ENCODE measurements around the gene PPP1R3C. TPM values are rescaled to one million over a fixed set of nuclear protein-coding genes. Genes with fewer than 3 reads are reported as not detected.

Gene PPP1R3C
- total RNA-seq, 1 donor from 2014 or later = 6.4 TPM

DNA sequence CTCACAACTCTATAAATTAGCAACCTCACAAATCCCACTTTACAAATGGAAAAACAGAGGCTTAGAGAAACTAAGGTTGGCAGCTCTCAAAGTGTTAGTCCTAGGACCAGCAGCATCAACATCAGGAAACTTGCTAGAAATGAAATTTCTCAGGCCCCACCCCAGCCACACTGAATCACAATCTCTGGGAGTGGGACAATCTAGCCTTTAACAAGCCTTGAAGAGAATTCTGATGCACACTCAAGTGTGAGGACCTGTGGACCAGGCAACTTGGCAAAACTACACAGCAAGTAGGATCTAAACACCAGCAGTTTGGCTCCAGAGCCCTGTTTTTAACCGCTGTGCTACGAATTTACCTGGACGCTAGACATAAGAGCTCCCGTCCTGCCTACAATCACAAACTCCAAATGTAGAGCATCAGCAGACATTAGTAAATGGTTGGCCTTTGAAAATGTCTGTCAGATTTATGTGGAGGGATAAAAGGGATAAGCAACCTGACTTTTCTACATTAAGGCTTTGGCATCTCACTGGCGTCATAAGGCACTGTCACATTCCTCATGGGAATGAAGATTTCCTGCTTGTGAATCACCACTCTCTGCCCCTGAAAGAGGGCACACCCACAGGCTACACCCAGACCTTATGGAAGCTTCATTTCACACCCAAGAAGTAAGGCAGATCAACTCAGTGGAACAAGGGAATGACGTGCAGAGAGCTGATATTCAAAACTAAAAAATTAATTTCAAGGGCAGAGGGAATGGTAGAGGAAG is 34.5 kb downstream of the PPP1R3C start:
- H3K4me1 ChIP-seq = no peaks in the 10 kb centered on the region
- Mint-ChIP-seq H3K36me3 (no peaks in the 10 kb centered on the region), H3K4me1 (no peaks in the 10 kb centered on the region), H3K4me3 (no peak overlapping the region), H3K27me3 (ENCODE audit: insufficient read depth, low read depth) (peaks cover 3% of the 10 kb centered on the region), H3K9me3 (no peaks in the 10 kb centered on the region), H3K27ac (no peak overlapping the region)
- TF ChIP-seq EZH2 (IDR thresholded peaks at IDR 0.05) (no peak), EZH2phosphoT487 (IDR thresholded peaks at IDR 0.05) (no peak)
- TF ChIP-seq, protein P1, sequence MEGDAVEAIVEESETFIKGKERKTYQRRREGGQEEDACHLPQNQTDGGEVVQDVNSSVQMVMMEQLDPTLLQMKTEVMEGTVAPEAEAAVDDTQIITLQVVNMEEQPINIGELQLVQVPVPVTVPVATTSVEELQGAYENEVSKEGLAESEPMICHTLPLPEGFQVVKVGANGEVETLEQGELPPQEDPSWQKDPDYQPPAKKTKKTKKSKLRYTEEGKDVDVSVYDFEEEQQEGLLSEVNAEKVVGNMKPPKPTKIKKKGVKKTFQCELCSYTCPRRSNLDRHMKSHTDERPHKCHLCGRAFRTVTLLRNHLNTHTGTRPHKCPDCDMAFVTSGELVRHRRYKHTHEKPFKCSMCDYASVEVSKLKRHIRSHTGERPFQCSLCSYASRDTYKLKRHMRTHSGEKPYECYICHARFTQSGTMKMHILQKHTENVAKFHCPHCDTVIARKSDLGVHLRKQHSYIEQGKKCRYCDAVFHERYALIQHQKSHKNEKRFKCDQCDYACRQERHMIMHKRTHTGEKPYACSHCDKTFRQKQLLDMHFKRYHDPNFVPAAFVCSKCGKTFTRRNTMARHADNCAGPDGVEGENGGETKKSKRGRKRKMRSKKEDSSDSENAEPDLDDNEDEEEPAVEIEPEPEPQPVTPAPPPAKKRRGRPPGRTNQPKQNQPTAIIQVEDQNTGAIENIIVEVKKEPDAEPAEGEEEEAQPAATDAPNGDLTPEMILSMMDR (IDR thresholded peaks at IDR 0.05) = no peak
- H3K36me3 ChIP-seq = no peaks in the 10 kb centered on the region
- no peak overlapping the region for H3K27ac ChIP-seq
- no peaks in the 10 kb centered on the region for H3F3A ChIP-seq (ENCODE audit: low read depth)
- no peak overlapping the region for H2AFZ ChIP-seq (replicated peaks)
- no peak overlapping the region for H3K4me3 ChIP-seq
- H4K20me1 ChIP-seq (ENCODE audit: low read depth) = no peaks in the 10 kb centered on the region
- no peak overlapping the region for H3K9ac ChIP-seq
- H3K27me3 ChIP-seq = no peaks in the 10 kb centered on the region
- no peak overlapping the region for H3K4me2 ChIP-seq
- no peaks in the 10 kb centered on the region for H3K79me2 ChIP-seq (ENCODE audit: low read depth)
- H3K9me3 ChIP-seq (ENCODE audit: low read depth) = no peaks in the 10 kb centered on the region
- DNase-seq (ENCODE audit: low spot score) = no peak

DNA sequence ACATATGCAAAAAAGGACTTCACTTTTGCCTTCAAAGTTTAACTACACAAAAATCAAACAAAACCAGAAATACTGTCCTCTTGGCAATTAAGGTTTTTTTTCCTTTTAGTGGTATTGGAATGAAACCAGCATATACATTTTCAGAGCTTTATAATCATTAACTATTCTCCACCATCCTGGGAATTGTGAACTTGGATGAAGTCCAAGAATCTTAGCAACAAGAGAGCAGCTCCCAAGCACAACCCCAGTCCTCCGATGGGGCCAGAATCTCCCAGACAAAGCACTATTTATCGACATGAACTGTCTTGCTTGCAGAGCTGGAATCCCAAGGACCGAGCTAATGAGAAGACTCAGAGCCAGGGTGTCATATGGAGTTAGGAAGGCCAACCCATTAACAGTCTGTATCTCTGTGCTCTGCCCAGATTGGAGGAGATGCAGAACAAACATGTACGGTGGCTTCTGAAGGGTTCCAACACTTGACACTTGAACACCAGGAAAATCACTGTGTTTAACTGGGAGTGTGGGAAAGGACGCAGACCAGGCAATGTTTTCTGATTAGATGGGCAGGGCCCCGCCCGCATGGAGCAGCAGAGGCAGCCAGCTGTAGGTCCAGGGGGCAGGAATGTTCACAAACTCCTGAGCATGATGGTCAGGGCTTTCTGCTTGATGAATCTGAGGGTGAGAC is 35.5 kb downstream of the PPP1R3C start:
- no peak overlapping the region for H3K27ac Mint-ChIP-seq
- Histone ChIP-seq H3K79me2 (ENCODE audit: low read depth) (no peaks in the 10 kb centered on the region), H3K4me3 (no peak overlapping the region), H3K9me3 (ENCODE audit: low read depth) (no peaks in the 10 kb centered on the region), H3K27me3 (no peaks in the 10 kb centered on the region), H3K4me1 (no peaks in the 10 kb centered on the region), H3K4me2 (no peak overlapping the region), H3K9ac (no peak overlapping the region), H3F3A (ENCODE audit: low read depth) (no peaks in the 10 kb centered on the region), H2AFZ (replicated peaks) (no peak overlapping the region), H3K27ac (no peak overlapping the region), H3K36me3 (no peaks in the 10 kb centered on the region), H4K20me1 (ENCODE audit: low read depth) (no peaks in the 10 kb centered on the region)
- no peaks in the 10 kb centered on the region for H3K9me3 Mint-ChIP-seq
- H3K27me3 Mint-ChIP-seq (ENCODE audit: insufficient read depth, low read depth) = peaks cover 2% of the 10 kb centered on the region
- DNase-seq (ENCODE audit: low spot score) = no peak
- H3K4me1 Mint-ChIP-seq = no peaks in the 10 kb centered on the region
- H3K4me3 Mint-ChIP-seq = no peak overlapping the region
- TF ChIP-seq, protein P1 (IDR thresholded peaks at IDR 0.05) = no peak
- TF ChIP-seq EZH2 (IDR thresholded peaks at IDR 0.05) (no peak), EZH2phosphoT487 (IDR thresholded peaks at IDR 0.05) (no peak)
- no peaks in the 10 kb centered on the region for H3K36me3 Mint-ChIP-seq

DNA sequence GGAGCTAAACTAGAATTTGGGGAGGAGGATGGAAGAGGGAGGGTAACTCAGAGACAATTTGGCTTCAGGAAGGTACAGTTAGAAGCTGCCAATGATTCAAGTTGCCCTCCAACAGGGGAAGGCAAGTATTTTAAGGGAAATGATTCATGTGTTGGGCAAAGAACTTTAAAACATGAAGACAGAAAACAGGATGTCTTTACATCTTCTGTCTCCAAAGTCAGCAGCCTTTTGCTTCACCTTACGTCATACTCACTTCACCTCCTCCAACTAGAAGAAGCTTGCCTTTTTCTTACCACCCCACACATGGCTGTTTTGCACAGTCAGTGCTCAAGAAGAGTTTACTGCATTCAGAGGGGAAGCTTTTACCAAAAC is 36.1 kb downstream of the PPP1R3C start:
- no peak overlapping the region for H3K4me3 Mint-ChIP-seq
- Histone ChIP-seq H3K4me2 (no peak overlapping the region), H3K4me3 (no peak overlapping the region), H3K27me3 (no peaks in the 10 kb centered on the region), H4K20me1 (ENCODE audit: low read depth) (no peaks in the 10 kb centered on the region), H3K4me1 (no peaks in the 10 kb centered on the region), H3K27ac (no peak overlapping the region), H2AFZ (replicated peaks) (no peak overlapping the region), H3K9ac (no peak overlapping the region), H3F3A (ENCODE audit: low read depth) (no peaks in the 10 kb centered on the region), H3K9me3 (ENCODE audit: low read depth) (no peaks in the 10 kb centered on the region), H3K79me2 (ENCODE audit: low read depth) (no peaks in the 10 kb centered on the region), H3K36me3 (no peaks in the 10 kb centered on the region)
- no peak overlapping the region for H3K27ac Mint-ChIP-seq
- H3K4me1 Mint-ChIP-seq = no peaks in the 10 kb centered on the region
- no peak for DNase-seq (ENCODE audit: low spot score)
- peaks cover 2% of the 10 kb centered on the region for H3K27me3 Mint-ChIP-seq (ENCODE audit: insufficient read depth, low read depth)
- TF ChIP-seq EZH2 (IDR thresholded peaks at IDR 0.05) (no peak), EZH2phosphoT487 (IDR thresholded peaks at IDR 0.05) (no peak)
- TF ChIP-seq, protein P1 (IDR thresholded peaks at IDR 0.05) = no peak
- no peaks in the 10 kb centered on the region for H3K36me3 Mint-ChIP-seq
- no peaks in the 10 kb centered on the region for H3K9me3 Mint-ChIP-seq
